Loucy (cell line): Measurements from ENCODE around the gene NHLRC3.

Source experiments
- H2AFZ ChIP-seq: fragments of 200-600 bp; sonication (generic); 2 replicates; pipeline ENCODE4 v1.6.0; 2016; ENCODE audit warnings: antibody characterized with exemption, mild to moderate bottlenecking, low read length, moderate library complexity
- H3F3A ChIP-seq: fragments of 200-600 bp; 2 replicates; pipeline ENCODE4 v1.6.0; 2016; ENCODE audit warnings: antibody characterized with exemption, low read depth, mild to moderate bottlenecking
- H3K27me3 ChIP-seq: fragments of 200-600 bp; sonication (generic); 2 replicates; pipeline ENCODE4 v1.6.1; 2014; ENCODE audit warnings: low read length, mild to moderate bottlenecking; ENCODE audit not compliant: insufficient read depth, poor library complexity, severe bottlenecking
- H3K36me3 ChIP-seq: fragments of 200-600 bp; sonication (generic); 2 replicates; pipeline ENCODE4 v1.6.1; 2016; ENCODE audit warnings: low read length; ENCODE audit not compliant: insufficient read depth
- H3K4me1 ChIP-seq: fragments of 200-600 bp; sonication (generic); 2 replicates; pipeline ENCODE4 v1.5.1; 2014; ENCODE audit warnings: low read length, mild to moderate bottlenecking; ENCODE audit not compliant: insufficient read depth, poor library complexity, severe bottlenecking
- H3K4me2 ChIP-seq: fragments of 200-600 bp; sonication (generic); 2 replicates; pipeline ENCODE4 v1.6.0; 2014; ENCODE audit warnings: antibody characterized with exemption, low read length, low read depth, mild to moderate bottlenecking; ENCODE audit not compliant: poor library complexity, severe bottlenecking
- H3K4me3 ChIP-seq: fragments of 200-600 bp; sonication (generic); 2 replicates; pipeline ENCODE4 v1.5.1; 2014; ENCODE audit warnings: low read length, mild to moderate bottlenecking, mixed read lengths; ENCODE audit not compliant: poor library complexity, severe bottlenecking
- H3K79me2 ChIP-seq: fragments of 200-600 bp; sonication (generic); 2 replicates; pipeline ENCODE4 v1.6.1; 2014; ENCODE audit warnings: low read length; ENCODE audit not compliant: insufficient read depth
- H3K9ac ChIP-seq: fragments of 200-600 bp; sonication (generic); 2 replicates; pipeline ENCODE4 v1.6.0; 2014; ENCODE audit warnings: mild to moderate bottlenecking, low read depth, low read length, moderate library complexity; ENCODE audit not compliant: poor library complexity, severe bottlenecking
- H3K9me2 ChIP-seq: fragments of 200-600 bp; sonication (generic); replicated peaks from 2 replicates; pipeline ENCODE4 v1.6.1; 2016; ENCODE audit warnings: low read depth, low read length, mixed read lengths
- H3K9me3 ChIP-seq: fragments of 200-600 bp; sonication (generic); 2 replicates; pipeline ENCODE4 v1.6.1; 2014; ENCODE audit warnings: mild to moderate bottlenecking, antibody characterized with exemption, low read length, low read depth; ENCODE audit not compliant: insufficient read depth
- H4K20me1 ChIP-seq: fragments of 200-600 bp; sonication (generic); 2 replicates; pipeline ENCODE4 v1.6.0; 2014; ENCODE audit warnings: antibody characterized with exemption, low read length, mild to moderate bottlenecking; ENCODE audit not compliant: insufficient read depth, poor library complexity, severe bottlenecking
- CTCF ChIP-seq: fragments of 200-600 bp; sonication (generic); conservative IDR thresholded peaks from 2 replicates; pipeline ENCODE4 v1.5.1; 2014; ENCODE audit warnings: mild to moderate bottlenecking, antibody characterized with exemption, low read length
- EZH2phosphoT487 ChIP-seq: fragments of 200-600 bp; IDR thresholded peaks from 2 replicates; pipeline ENCODE4 v1.6.1; 2018; ENCODE audit warnings: antibody characterized with exemption, mild to moderate bottlenecking, moderate library complexity, borderline replicate concordance

The NHLRC3 gene

DNA sequence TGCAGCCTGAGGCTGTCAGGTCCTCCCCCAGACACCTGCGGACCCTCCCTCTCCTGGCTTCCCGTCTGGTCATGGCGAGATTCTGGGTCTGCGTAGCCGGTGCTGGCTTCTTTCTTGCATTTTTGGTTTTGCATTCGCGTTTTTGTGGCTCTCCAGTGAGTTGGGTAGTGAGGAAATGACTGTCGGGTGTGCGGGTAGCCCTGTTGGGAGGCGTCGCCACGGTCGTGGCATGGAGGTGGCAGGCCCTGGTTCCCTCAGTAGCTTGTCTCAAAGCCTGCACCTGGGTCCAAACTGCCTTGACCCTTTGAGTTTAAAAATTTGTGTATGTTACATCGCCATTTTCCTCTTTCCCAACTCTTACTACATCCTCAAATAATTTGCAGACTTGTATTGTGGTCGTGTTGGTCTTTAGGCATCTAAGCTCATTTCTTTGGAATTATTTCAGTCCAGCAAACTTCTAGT, 344 bp downstream of the NHLRC3 start:
- Histone ChIP-seq H3K9me3 (no peaks in the 10 kb centered on the region), H3K79me2 (peaks cover 89% of the 10 kb centered on the region), H2AFZ (peak overlapping the region; percentile 98), H3K4me2 (peak overlapping the region; percentile 85), H3K4me1 (peaks cover 57% of the 10 kb centered on the region), H3K9me2 (no peaks in the 10 kb centered on the region), H3K36me3 (no peaks in the 10 kb centered on the region), H3K9ac (peak overlapping the region; percentile 91), H3F3A (no peaks in the 10 kb centered on the region), H3K27me3 (no peaks in the 10 kb centered on the region), H4K20me1 (peaks cover 58% of the 10 kb centered on the region), H3K4me3 (peak overlapping the region; percentile 96)
- TF ChIP-seq CTCF (no peak), EZH2phosphoT487 (no peak)

GRCh38 chr13:39039041-39039440, 785 bp downstream of the NHLRC3 start:
- H2AFZ ChIP-seq = no peak overlapping the region
- no peaks in the 10 kb centered on the region for H3K27me3 ChIP-seq
- no peaks in the 10 kb centered on the region for H3K9me3 ChIP-seq
- H3K79me2 ChIP-seq = peaks cover 85% of the 10 kb centered on the region
- TF ChIP-seq CTCF (no peak), EZH2phosphoT487 (no peak)
- no peaks in the 10 kb centered on the region for H3F3A ChIP-seq
- H3K4me3 ChIP-seq = peak overlapping the region; percentile 96
- no peaks in the 10 kb centered on the region for H3K9me2 ChIP-seq
- peaks cover 53% of the 10 kb centered on the region for H3K4me1 ChIP-seq
- peaks cover 2% of the 10 kb centered on the region; the same call in 1 of the 2 replicates for H3K36me3 ChIP-seq
- H3K9ac ChIP-seq = peak overlapping the region; percentile 91
- H3K4me2 ChIP-seq = peak overlapping the region; percentile 85
- H4K20me1 ChIP-seq = peaks cover 53% of the 10 kb centered on the region

GRCh38 chr13:39040206-39040605, 1.9 kb downstream of the NHLRC3 start:
- peak overlapping the region; percentile 39 for H3K9ac ChIP-seq
- H3K4me3 ChIP-seq = peak overlapping the region; percentile 96
- peaks cover 42% of the 10 kb centered on the region for H4K20me1 ChIP-seq
- no peaks in the 10 kb centered on the region for H3F3A ChIP-seq
- H3K79me2 ChIP-seq = peaks cover 73% of the 10 kb centered on the region
- H2AFZ ChIP-seq = no peak overlapping the region
- TF ChIP-seq CTCF (no peak), EZH2phosphoT487 (no peak)
- H3K9me2 ChIP-seq = no peaks in the 10 kb centered on the region
- no peaks in the 10 kb centered on the region for H3K27me3 ChIP-seq
- H3K36me3 ChIP-seq = peaks cover 11% of the 10 kb centered on the region; the same call in 1 of the 2 replicates
- H3K4me1 ChIP-seq = peaks cover 42% of the 10 kb centered on the region
- peak overlapping the region; percentile 85 for H3K4me2 ChIP-seq
- no peaks in the 10 kb centered on the region for H3K9me3 ChIP-seq
